ENCODE data around the gene RALGDS. TPM values are rescaled to one million over a fixed set of nuclear protein-coding genes. Genes with fewer than 3 reads are reported as not detected.
"Not testable (repeated sequence)": the region's sequence is repeated elsewhere in the genome, so short reads cannot be mapped to it uniquely, and the experiment has no call there.

Gene RALGDS
- 100 to 1,000 TPM; 103 to 114 TPM for total RNA-seq

DNA sequence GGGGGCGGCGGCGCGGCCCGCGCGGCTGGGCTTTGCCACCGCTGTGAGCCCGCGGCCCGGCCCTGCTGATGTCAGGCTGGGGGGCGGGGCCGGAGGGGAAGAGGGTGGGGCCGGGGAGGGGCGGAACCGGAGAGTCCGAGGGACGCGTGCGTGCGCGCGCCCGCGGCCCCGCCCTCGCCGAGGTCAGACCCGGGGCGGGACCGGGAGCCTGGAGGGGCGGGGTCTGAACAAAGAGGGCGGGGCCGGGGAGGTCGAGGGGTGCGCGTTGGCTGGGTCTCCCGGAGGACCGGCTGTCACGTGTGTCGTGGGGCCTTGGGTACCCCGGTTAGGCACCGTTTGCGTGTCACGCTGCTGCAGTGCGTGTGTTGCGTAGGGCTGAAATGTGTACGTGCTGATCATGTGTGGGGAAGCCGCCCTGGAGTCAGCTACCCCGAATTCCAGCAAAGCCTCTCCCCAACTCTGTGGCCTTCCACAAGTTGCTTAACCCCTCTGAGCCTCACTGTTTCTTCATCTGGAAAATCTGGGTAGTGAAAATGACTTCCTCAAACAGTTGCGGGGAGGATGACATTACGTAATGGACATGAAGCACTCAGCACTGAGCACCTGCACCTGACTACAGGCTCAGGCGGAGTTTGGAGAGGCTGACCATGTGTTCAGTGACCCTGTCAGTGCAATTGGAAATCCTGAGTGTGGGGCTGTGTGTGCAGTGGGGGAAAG, at the start of gene RALGDS:
Gene RALGDS (minus strand): TSS at position 43 of the 717 bp plus-strand sequence. CDS start 86 bp downstream, outside the sequence.
- Mint-ChIP-seq H3K4me3 (peak within 1 kb of the TSS; percentile 64), H3K27me3 (no peaks in the 10 kb centered on the region), H3K27ac (peak within 1 kb of the TSS; percentile 77), H3K4me1 (peaks cover 75% of the 10 kb centered on the region), H3K9me3 (ENCODE audit: low read depth) (no peaks in the 10 kb centered on the region), H3K36me3 (peaks cover 4% of the 10 kb centered on the region)
- DNase-seq (peak; percentile 91), ATAC-seq (peak; percentile 80)
- CTCF ChIA-PET, result interaction anchor here (25.4 kb wide), 1 partner anchor 26 kb away, joined by 505 read pairs; no protein-coding TSS in a partner anchor

- Mint-ChIP-seq H3K36me3 (no peaks in the 10 kb centered on the region), H3K4me1 (no peaks in the 10 kb centered on the region), H3K27ac (no peak overlapping the region), H3K9me3 (ENCODE audit: low read depth) (no peaks in the 10 kb centered on the region), H3K4me3 (no peak overlapping the region), H3K27me3 (peaks cover 32% of the 10 kb centered on the region)
- CTCF ChIA-PET, result interaction anchor here (1.1 kb wide), 1 partner anchor 16 kb away, joined by 5 read pairs; no protein-coding TSS in a partner anchor
- ATAC-seq, result no peak
- DNase-seq, result no peak
These were observed 49.7 kb upstream of the RALGDS start for GRCh38 chr9:133170716-133171115.

GRCh38 chr9:133169687-133170086, 48.6 kb upstream of the RALGDS start:
- not testable (repeated sequence) for H3K36me3 Mint-ChIP-seq; DNase-seq; H3K4me3 Mint-ChIP-seq; ATAC-seq; H3K27ac Mint-ChIP-seq; H3K4me1 Mint-ChIP-seq; H3K9me3 Mint-ChIP-seq (ENCODE audit: low read depth)
- CTCF ChIA-PET, result interaction anchor here (0.7 kb wide), 1 partner anchor 62 kb away, joined by 3 read pairs; no protein-coding TSS in a partner anchor
- peaks cover 31% of the 10 kb centered on the region for H3K27me3 Mint-ChIP-seq

DNA sequence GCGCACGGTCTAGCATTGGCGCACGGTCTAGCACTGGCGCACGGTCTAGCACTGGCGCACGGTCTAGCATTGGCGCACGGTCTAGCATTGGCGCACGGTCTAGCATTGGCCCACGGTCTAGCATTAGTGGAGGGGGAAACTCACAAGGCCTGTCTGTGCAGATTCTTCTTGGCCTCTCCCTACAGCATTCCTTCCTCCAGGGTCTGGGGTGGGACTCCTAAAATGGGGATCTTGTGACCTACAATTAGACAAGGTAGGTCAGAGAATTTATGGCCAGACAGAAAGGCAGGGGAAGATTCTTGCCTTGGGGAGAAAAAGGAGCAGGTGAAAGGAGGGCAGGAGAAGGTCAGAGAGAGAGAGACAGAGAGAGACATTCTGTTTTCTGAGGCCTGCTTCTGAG, 48.1 kb upstream of the RALGDS start:
- Mint-ChIP-seq H3K27me3 (peaks cover 26% of the 10 kb centered on the region), H3K4me1 (peaks cover under 1% of the 10 kb centered on the region), H3K4me3 (no peak overlapping the region), H3K36me3 (no peaks in the 10 kb centered on the region), H3K27ac (no peak overlapping the region), H3K9me3 (ENCODE audit: low read depth) (no peaks in the 10 kb centered on the region)
- ATAC-seq (no peak), DNase-seq (no peak)
- CTCF ChIA-PET, result no interaction called here

DNA sequence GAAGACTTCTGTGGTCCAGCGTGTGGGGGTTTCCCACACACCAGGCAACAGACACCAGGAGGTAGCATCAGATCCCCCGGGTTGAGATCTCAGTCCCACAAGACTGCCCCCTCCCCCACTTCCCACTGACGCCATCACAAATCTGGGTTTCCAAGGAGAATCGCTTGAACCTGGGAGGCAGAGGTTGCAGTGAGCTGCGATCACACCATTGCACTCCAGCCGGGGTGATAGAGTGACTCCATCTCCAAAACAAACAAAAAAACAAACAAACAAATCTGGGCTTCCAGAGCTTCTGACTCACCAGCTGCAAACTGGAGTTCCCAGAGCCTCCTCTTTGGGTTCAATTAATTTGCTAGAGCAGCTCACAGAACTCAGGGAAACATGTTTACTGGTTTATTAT, 47.4 kb upstream of the RALGDS start:
- no peak for ATAC-seq
- H3K4me3 Mint-ChIP-seq, result no peak overlapping the region
- peaks cover 20% of the 10 kb centered on the region for H3K27me3 Mint-ChIP-seq
- CTCF ChIA-PET, result interaction anchor here (1.1 to 2.2 kb wide), 2 partner anchors 12 to 19 kb away, joined by 3 to 4 read pairs; no protein-coding TSS in a partner anchor
- H3K27ac Mint-ChIP-seq, result no peak overlapping the region
- H3K9me3 Mint-ChIP-seq (ENCODE audit: low read depth), result no peaks in the 10 kb centered on the region
- no peaks in the 10 kb centered on the region for H3K36me3 Mint-ChIP-seq
- no peak for DNase-seq
- H3K4me1 Mint-ChIP-seq, result peaks cover 3% of the 10 kb centered on the region

DNA sequence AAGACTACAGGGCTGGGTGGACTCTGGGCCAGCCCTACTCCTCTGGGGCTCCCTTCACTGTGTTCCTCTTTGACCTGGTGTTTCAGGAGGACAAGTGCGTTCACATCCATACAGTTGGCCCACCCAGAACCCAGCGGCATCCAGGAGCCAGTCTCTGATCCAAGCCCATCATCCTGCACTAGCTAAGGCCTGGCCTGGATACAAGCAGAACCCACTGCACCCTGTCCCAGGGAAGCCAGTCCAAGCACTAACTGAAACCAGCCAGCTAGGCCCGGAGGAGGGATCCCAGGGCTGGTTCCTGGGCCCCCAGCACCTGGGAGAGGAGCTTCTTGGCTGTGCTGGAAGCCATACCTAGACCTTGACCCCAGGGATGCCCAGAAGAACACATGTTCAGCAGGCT, 46.7 kb upstream of the RALGDS start:
- Mint-ChIP-seq H3K36me3 (no peaks in the 10 kb centered on the region), H3K27ac (no peak overlapping the region), H3K9me3 (ENCODE audit: low read depth) (no peaks in the 10 kb centered on the region), H3K4me1 (peaks cover 3% of the 10 kb centered on the region), H3K4me3 (no peak overlapping the region), H3K27me3 (peaks cover 21% of the 10 kb centered on the region)
- CTCF ChIA-PET, result interaction anchor here (1.1 to 2.2 kb wide), 3 partner anchors 13 to 146 kb away, joined by 3 to 4 read pairs (median 3); no protein-coding TSS in a partner anchor
- ATAC-seq (no peak), DNase-seq (no peak)

DNA sequence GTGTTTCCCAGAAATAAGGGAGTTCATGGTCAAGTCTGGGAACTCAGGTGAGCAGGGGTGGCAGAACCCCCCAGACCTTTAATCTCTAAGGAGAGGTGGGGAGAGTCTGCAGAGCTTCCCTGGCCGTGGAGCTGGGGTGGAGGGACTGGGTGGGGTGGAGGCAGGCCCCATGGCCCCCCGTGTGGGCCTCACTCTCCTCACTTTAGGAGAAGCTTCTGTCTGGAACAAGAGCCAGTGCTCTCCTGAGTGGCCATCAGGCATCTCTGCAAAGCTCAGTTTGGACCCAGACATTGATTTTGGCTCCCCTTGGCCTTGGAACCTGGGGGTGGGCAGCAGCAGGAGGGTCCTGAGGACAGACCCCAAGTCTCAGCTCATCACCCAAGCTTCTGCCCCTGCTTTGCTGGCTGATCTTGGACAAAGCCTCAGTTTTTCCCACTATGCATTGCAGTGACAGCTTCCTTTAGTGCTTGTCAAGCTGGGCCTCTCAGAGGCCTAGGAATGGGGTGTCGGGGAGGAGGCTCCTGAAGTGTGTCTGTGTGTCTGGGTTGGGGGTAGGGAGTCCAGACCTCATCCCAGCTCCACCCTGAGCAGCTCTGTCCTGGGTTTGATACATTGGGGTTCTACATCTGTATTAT, 46.2 kb upstream of the RALGDS start:
- no peak overlapping the region for H3K4me3 Mint-ChIP-seq
- no peak for DNase-seq
- H3K27ac Mint-ChIP-seq, result no peak overlapping the region
- H3K4me1 Mint-ChIP-seq, result peaks cover 3% of the 10 kb centered on the region
- no peak for ATAC-seq
- H3K27me3 Mint-ChIP-seq, result peaks cover 23% of the 10 kb centered on the region
- no peaks in the 10 kb centered on the region for H3K9me3 Mint-ChIP-seq (ENCODE audit: low read depth)
- CTCF ChIA-PET, result interaction anchor here (1.1 to 2.2 kb wide), 3 partner anchors 13 to 145 kb away, joined by 3 to 4 read pairs (median 3); no protein-coding TSS in a partner anchor
- no peaks in the 10 kb centered on the region for H3K36me3 Mint-ChIP-seq

- H3K27ac Mint-ChIP-seq, result no peak overlapping the region
- peaks cover 22% of the 10 kb centered on the region for H3K27me3 Mint-ChIP-seq
- H3K4me1 Mint-ChIP-seq, result peaks cover 3% of the 10 kb centered on the region
- ATAC-seq (no peak), DNase-seq (no peak)
- CTCF ChIA-PET, result interaction anchor here (1.0 kb wide), 1 partner anchor 20 kb away, joined by 3 read pairs; no protein-coding TSS in a partner anchor
- H3K36me3 Mint-ChIP-seq, result no peaks in the 10 kb centered on the region
- H3K9me3 Mint-ChIP-seq (ENCODE audit: low read depth), result no peaks in the 10 kb centered on the region
- H3K4me3 Mint-ChIP-seq, result no peak overlapping the region
These were observed 45.4 kb upstream of the RALGDS start for GRCh38 chr9:133166392-133166791.

GRCh38 chr9:133165452-133165730, 44.4 kb upstream of the RALGDS start:
- no peak overlapping the region for H3K4me3 Mint-ChIP-seq
- H3K36me3 Mint-ChIP-seq, result no peaks in the 10 kb centered on the region
- H3K4me1 Mint-ChIP-seq, result peaks cover 5% of the 10 kb centered on the region
- no peak overlapping the region for H3K27ac Mint-ChIP-seq
- ATAC-seq, result no peak
- H3K27me3 Mint-ChIP-seq, result peaks cover 26% of the 10 kb centered on the region
- CTCF ChIA-PET, result interaction anchor here (1.0 kb wide), 1 partner anchor 21 kb away, joined by 3 read pairs; no protein-coding TSS in a partner anchor
- H3K9me3 Mint-ChIP-seq (ENCODE audit: low read depth), result no peaks in the 10 kb centered on the region
- DNase-seq, result no peak

- Mint-ChIP-seq H3K4me1 (peaks cover 5% of the 10 kb centered on the region), H3K9me3 (ENCODE audit: low read depth) (no peaks in the 10 kb centered on the region), H3K27me3 (peaks cover 24% of the 10 kb centered on the region), H3K36me3 (no peaks in the 10 kb centered on the region), H3K27ac (no peak overlapping the region), H3K4me3 (peak overlapping the region; percentile 70)
- DNase-seq (no peak), ATAC-seq (no peak)
- CTCF ChIA-PET, result interaction anchor here (1.0 kb wide), 1 partner anchor 22 kb away, joined by 4 read pairs; no protein-coding TSS in a partner anchor
These were observed 43.2 kb upstream of the RALGDS start for GRCh38 chr9:133164191-133164590.

DNA sequence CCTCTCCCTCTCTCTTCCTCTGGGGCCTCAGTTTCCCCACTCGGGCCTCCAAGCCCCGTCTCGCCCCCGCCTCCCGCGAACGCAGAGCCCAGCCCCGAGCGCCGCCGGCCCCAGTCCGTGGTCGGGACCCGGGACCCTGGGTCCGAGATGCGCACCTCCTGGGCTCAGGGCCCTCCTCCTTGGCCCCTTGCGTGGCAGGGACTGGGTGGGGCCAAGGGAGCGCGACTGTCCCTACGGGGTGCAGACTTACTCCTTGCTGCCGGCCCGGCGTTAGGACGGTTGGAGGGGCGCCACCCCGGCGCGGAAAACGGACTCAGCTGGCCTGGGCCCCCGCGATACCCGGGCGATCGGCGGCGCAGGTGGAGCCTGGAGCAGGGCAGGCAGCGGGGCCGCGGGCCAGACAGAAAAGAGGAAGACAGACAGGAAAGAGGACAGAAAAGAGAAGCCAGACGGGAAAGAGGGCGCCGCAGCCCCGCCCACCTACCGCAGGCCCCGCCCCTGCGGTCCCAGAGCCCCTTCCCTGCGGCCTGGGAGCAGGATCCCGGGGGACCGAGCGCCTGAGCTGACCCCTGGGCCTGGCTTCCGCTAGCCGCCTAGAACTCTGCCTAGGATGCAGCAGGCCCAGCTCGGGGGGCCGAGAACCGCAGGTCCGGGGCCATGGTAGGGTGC, 42.6 kb upstream of the RALGDS start, which contains the start of gene GBGT1:
Gene GBGT1 (minus strand): TSS at position 411 of the 669 bp plus-strand sequence. CDS start 1,502 bp downstream, outside the sequence.
- Mint-ChIP-seq H3K4me1 (peaks cover 5% of the 10 kb centered on the region), H3K36me3 (no peaks in the 10 kb centered on the region), H3K9me3 (ENCODE audit: low read depth) (no peaks in the 10 kb centered on the region), H3K27me3 (peaks cover 23% of the 10 kb centered on the region), H3K4me3 (peak within 1 kb of the TSS; percentile 70), H3K27ac (no peak within 1 kb of the TSS)
- CTCF ChIA-PET, result interaction anchor here (1.0 kb wide), 1 partner anchor 22 kb away, joined by 4 read pairs; no protein-coding TSS in a partner anchor
- DNase-seq, result peak; percentile 55
- peak; percentile 69 for ATAC-seq

- no peaks in the 10 kb centered on the region for H3K36me3 Mint-ChIP-seq
- H3K4me3 Mint-ChIP-seq, result peak overlapping the region; percentile 11
- peaks cover 23% of the 10 kb centered on the region for H3K27me3 Mint-ChIP-seq
These were observed 41.9 kb upstream of the RALGDS start for GRCh38 chr9:133162861-133163503.

DNA sequence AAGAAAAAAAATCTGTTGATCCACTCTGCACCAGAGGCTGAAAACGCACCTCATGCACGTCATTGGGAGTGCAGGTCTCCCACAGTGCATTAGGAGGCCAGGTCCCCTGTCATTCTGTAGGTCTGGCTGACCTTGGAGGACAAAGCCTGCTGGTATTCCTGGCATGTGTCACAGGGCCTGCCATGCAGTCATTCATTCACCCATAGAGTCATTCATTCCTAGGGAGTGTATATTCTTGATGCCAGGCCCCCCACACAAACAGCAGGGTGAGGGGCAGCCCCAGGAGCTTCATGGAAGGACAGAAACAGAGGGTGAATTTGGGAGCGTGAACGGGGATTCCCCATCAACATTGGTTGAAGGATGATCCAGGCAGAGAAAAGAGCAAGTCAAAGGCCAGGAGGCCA, 40.5 kb upstream of the RALGDS start:
- no peak for DNase-seq
- Mint-ChIP-seq H3K27ac (no peak overlapping the region), H3K36me3 (no peaks in the 10 kb centered on the region), H3K27me3 (peaks cover 23% of the 10 kb centered on the region), H3K4me3 (no peak overlapping the region), H3K4me1 (peaks cover 5% of the 10 kb centered on the region), H3K9me3 (ENCODE audit: low read depth) (no peaks in the 10 kb centered on the region)
- CTCF ChIA-PET, result interaction anchor here (1.0 to 1.6 kb wide), 6 partner anchors 12 to 183 kb away, joined by 3 to 7 read pairs (median 4); partner anchors contain the start of gene GFI1B
- ATAC-seq, result no peak

More at GRCh38 chr9:133162861-133163503, 41.9 kb upstream of the RALGDS start:
- ATAC-seq (no peak), DNase-seq (no peak)
- CTCF ChIA-PET, result no interaction called here
- peaks cover 5% of the 10 kb centered on the region for H3K4me1 Mint-ChIP-seq
- H3K9me3 Mint-ChIP-seq (ENCODE audit: low read depth), result no peaks in the 10 kb centered on the region
- no peak overlapping the region for H3K27ac Mint-ChIP-seq

Data from activated CD8-positive, alpha-beta memory T cell treated with anti-CD3 and anti-CD28 coated beads, Interleukin-2, amount 10 ng/mL, durations not matched to agents 7 days and 5 days (primary cell).